ENCODE results near the gene PTPN6. TPM values are rescaled to one million over a fixed set of nuclear protein-coding genes. Genes with fewer than 3 reads are reported as not detected.

Gene PTPN6
- total and polyA plus RNA-seq, 10 of the 15 experiments (the other 5 are each of a cell fraction or from before 2014, with no cell fraction given) = 229 to 457 (median 370) TPM

- TF ChIP-seq MEF2B (IDR thresholded peaks at IDR 0.05; ENCODE audit: partially characterized antibody, poor library complexity, severe bottlenecking) (no peak), SREBF1 (IDR thresholded peaks at IDR 0.05; ENCODE audit: low read length) (no peak), POLR2A (IDR thresholded peaks at IDR 0.05; ENCODE audit: low read depth, low read length) (no peak), KDM1A (IDR thresholded peaks at IDR 0.05; ENCODE audit: borderline replicate concordance) (no peak), BMI1 (IDR thresholded peaks at IDR 0.05; ENCODE audit: borderline replicate concordance) (no peak), YY1 (IDR thresholded peaks at IDR 0.05; ENCODE audit: low read depth, low read length) (peak; percentile 25; the same call in 1 of the 2 replicates), EP300 (IDR thresholded peaks at IDR 0.05; ENCODE audit: borderline replicate concordance in 1 of 2, control insufficient read depth in 1 of 2, low read depth in 2 of 2, low read length in 2 of 2) (0 out of 4 replicates have a peak, but pooled peaks of 1 of the 2 experiments have one; percentile 9), CBX5 (IDR thresholded peaks at IDR 0.05; ENCODE audit: low read depth) (no peak), NKRF (conservative IDR thresholded peaks at IDR 0.05) (0 out of 2 replicates have a peak, but pooled peaks have one; percentile 35), SREBF2 (IDR thresholded peaks at IDR 0.05; ENCODE audit: low read length) (no peak), ZNF207 (IDR thresholded peaks at IDR 0.05; ENCODE audit: borderline replicate concordance) (no peak), PML (IDR thresholded peaks at IDR 0.05; ENCODE audit: low read length) (no peak), MLLT1 (IDR thresholded peaks at IDR 0.05) (peak; percentile 9; the same call in 1 of the 2 replicates), ZNF592 (IDR thresholded peaks at IDR 0.05) (no peak), REST (IDR thresholded peaks at IDR 0.05; ENCODE audit: low read depth, low read length) (no peak), ZNF274 (IDR thresholded peaks at IDR 0.05; ENCODE audit: insufficient read depth, insufficient read length) (no peak), SPI1 (IDR thresholded peaks at IDR 0.05; ENCODE audit: borderline replicate concordance, insufficient read depth, low read depth, low read length) (no peak)
These were observed 1.1 kb downstream of the PTPN6 start (continued) for GRCh38 chr12:6952121-6952862.

Data from GM12878 (cell line).